Eye (tissue), 1 donor: ENCODE data around the gene CD3G.
"Not testable (repeated sequence)": the region's sequence is repeated elsewhere in the genome, so short reads cannot be mapped to it uniquely, and the experiment has no call there.

Source experiments
- DNase-seq: peaks from one replicate; pipeline ENCODE4 v3.0.0-alpha.2; 2015

CD3G gene

DNA sequence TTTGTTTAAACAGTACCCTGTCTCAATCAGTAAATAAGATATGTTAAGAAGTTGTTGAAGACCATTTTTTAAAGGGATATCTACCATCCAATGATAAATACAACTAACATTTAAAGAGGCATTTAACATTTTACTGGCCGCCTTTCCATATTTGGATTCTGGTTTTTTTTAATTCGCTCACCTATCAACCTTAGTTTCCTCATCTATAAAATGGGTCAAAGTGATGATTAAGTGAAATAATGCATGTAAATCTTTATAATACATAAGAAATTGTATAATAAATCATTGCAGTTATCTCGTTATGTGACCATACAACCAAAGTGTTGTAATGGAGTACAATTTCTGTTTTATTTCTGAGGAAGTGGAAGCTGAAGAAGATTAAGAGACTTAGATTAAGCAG lies 39.5 kb downstream of the CD3G start:
- no peak for DNase-seq

DNA sequence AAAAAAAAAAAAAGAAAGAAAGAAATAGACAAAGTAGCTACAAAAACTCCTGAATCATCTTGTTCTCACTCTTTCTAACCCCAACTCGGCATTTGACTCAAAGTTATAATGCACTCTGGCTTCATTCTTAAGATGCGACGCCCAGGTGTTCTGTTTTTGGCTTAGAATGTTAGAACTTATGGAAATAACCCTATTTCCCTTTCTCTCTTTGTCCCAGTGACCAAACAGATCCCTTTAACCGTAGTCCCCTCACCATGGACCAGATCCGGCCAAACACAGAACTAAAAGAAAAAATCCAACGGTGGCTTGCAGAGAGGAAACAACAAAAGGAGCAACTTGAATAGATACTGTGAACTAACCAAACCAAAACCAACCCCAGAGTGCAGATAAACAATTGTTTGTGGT lies 52.0 kb downstream of the CD3G start:
- no peak for DNase-seq

DNA sequence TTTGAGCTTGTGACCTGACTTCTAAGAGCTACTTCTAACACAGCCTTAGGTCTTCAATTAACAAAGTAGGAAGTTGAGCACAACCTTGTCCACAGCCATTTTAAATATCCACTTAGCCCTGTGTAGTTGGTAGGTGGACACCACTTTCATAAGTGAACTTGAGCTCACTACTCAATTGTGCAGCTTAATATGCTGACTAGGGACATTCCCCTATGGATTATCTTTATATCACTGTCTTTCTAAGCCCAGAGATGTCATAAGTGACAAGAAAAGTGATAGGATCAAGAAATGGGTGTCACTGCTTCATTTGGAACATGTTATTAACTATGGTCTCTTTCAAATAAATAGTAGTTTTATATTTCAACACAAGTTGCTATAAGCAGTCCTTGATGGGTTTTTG lies 53.3 kb downstream of the CD3G start:
- DNase-seq: no peak

DNA sequence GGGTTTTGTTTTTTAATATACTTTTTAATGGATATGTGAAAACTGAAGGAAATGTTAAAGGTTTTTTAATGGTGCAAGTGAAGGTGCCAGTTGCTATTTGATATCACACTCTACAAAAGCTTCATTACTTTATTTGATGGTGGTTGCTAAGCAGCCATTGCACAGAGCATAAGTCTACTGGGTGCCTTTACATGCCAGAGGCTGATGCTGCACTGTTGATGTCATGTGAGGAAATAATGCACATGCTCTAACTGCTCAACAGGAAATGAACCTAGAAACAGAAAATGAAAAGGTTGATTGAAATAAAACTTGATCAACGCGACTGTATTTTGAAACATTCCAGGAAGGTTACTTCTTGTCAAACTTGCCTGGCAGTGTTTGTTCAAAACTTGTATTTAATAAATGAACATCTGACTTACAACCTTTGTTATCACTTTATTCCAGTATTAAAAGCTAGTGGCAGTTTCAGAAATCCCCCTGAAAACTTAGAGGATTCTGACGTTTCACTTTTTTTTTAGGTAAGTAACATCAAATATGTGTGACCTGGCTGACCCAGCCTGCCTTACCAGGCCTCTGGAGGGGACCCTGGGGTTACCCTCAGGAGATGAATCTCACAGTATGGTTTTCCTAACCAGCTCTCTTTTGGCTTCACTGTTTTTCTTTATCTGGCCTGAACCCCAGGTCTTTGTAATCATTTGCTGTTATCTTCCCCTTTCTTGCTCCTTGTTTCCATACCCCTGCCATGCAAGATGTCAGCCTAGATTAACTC lies 54.8 kb downstream of the CD3G start:
- DNase-seq: no peak

DNA sequence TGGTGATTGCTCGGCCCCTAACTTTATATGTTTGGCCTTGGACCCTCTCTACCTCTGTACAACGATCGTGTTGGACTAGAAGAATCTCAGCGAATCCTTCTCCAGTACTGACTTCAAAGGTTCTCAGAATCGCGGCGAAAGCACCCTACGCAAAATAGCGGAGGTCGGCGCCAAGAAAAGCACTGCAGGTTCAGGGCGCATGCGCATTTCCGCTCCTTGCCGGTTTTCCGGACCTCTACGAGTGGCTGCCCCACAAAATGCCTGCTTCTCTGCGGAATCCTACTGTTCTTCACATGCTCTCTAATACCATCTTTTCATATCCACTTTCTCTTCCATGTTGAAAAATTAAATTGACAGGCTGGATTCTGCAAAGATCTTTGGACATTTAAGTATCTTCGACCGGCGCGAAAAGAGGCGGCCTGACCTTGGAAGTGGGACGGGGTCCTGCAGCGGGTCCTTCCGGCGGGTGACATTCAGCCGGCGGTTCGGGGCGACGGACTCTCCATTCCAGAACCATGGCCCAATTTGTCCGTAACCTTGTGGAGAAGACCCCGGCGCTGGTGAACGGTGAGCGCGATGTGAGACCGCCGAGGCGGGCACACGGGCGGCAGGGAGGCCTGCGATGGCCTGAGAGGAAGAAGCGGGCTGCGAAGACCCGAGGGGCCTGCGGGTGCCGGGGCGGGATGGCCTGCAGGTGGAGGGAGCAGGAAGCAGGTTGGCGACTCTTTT lies 57.2 kb downstream of the CD3G start, which contains the start of gene ATP5MG:
TSS of gene ATP5MG (plus strand) at position 456 of the 729 bp plus-strand sequence. CDS start at position 516, 60 bp downstream.
- peak; percentile 99 for DNase-seq

DNA sequence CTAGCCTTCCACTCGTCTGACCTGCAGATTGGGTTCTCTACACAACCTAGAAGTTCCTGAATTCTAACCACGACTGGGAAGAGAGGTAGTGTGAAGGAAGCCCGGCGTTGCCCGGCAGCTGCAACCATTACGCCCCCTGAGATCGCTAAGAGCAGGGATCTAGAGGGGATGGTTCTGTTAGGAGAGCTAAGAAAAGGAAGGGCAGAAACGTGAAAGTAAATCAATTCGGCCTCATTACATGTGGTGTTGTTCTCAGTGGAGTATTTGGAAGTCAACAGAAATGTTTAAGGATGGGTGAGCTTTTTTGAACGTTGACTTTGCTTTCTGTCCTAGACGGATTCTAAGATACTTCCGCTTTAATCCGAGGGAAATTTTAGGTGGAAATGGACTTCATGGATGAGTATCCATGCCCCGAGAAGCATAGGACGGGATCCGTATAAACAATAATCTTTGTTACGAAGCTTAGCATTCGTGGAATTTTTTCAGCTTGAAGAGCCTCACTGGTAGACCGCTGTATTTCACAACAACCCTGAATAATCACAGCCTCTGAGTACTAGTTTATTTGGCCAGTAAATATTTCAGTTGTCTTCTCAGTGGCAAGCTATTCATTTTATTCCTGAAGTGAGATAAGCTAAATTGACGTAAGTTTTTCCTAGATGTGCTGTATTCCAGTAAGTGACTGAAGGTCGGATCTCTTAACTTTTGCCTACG lies 57.9 kb downstream of the CD3G start:
- no peak for DNase-seq

DNA sequence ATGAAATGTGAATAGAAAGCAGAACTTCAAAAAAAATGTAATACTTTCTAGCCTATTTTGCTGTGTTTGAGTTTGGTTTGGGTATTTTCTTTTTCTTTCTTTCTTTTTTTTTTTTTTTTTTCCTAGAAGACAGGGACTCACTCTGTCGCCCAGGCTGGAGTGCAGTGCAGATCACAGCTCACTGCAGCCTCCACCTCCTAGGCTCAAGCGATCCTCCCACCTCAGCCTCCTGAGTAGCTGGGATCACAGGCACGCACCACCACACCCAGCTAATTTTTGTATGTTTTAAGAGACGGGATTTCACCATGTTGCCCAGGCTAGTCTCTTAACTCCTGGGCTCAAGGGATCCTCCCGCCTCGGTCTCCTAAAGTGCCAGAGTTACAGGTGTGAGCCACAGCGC lies 58.5 kb downstream of the CD3G start:
- DNase-seq: not testable (repeated sequence)
